Measurements from ENCODE around the gene ESYT1.

ESYT1 gene

GRCh38 chr12:56127888-56128669, at the start of gene ESYT1:
TSS of gene ESYT1 (plus strand) at chr12:56128267. CDS start at chr12:56128320, 53 bp downstream.
- peak; percentile 83 for DNase-seq

- no peak for DNase-seq
These were observed 49.6 kb upstream of the ESYT1 start for GRCh38 chr12:56078427-56078826.

- no peak for DNase-seq
These were observed 48.9 kb upstream of the ESYT1 start for GRCh38 chr12:56078931-56079722.

GRCh38 chr12:56079723-56080555, 48.1 kb upstream of the ESYT1 start, which contains the start of gene ERBB3:
TSS of gene ERBB3 (plus strand) at chr12:56080165. CDS start at chr12:56080301, 136 bp downstream.
- DNase-seq, result peak; percentile 2

GRCh38 chr12:56080556-56081138, 47.4 kb upstream of the ESYT1 start:
- DNase-seq, result no peak

- no peak for DNase-seq
These were observed 46.4 kb upstream of the ESYT1 start for GRCh38 chr12:56081393-56082347.

GRCh38 chr12:56082382-56082781, 45.7 kb upstream of the ESYT1 start:
- DNase-seq, result no peak

- no peak for DNase-seq
These were observed 45.1 kb upstream of the ESYT1 start for GRCh38 chr12:56082967-56083366.

- no peak for DNase-seq
These were observed 43.0 kb upstream of the ESYT1 start for GRCh38 chr12:56084958-56085543.

- no peak for DNase-seq
These were observed 42.0 kb upstream of the ESYT1 start for GRCh38 chr12:56086096-56086495.

- DNase-seq, result no peak
These were observed 41.5 kb upstream of the ESYT1 start for GRCh38 chr12:56086608-56087007.

GRCh38 chr12:56087220-56087619, 40.8 kb upstream of the ESYT1 start:
- no peak for DNase-seq

GRCh38 chr12:56097738-56098137, 30.3 kb upstream of the ESYT1 start:
- DNase-seq, result no peak

- no peak for DNase-seq
These were observed 29.5 kb upstream of the ESYT1 start for GRCh38 chr12:56098592-56098991.

GRCh38 chr12:56099787-56100186, 28.3 kb upstream of the ESYT1 start:
- DNase-seq, result no peak

- DNase-seq, result no peak
These were observed 27.0 kb upstream of the ESYT1 start for GRCh38 chr12:56101045-56101444.

- no peak for DNase-seq
These were observed 25.4 kb upstream of the ESYT1 start for GRCh38 chr12:56102683-56103065.

GRCh38 chr12:56103066-56103711, 24.9 kb upstream of the ESYT1 start:
- no peak for DNase-seq

- DNase-seq, result no peak
These were observed 24.3 kb upstream of the ESYT1 start for GRCh38 chr12:56103823-56104108.

- peak; percentile 86 for DNase-seq
These were observed 23.8 kb upstream of the ESYT1 start, which contains the start of gene PA2G4 for GRCh38 chr12:56104109-56104814. TSS of gene PA2G4 (plus strand) at chr12:56104559. CDS start at chr12:56104738, 179 bp downstream.

All from GOT3 (cell line).